ENCODE data around the gene TRPM1. TPM values are rescaled to one million over a fixed set of nuclear protein-coding genes. Genes with fewer than 3 reads are reported as not detected.

The TRPM1 gene
- total RNA-seq, 1 donor from 2014 or later = not detected

DNA sequence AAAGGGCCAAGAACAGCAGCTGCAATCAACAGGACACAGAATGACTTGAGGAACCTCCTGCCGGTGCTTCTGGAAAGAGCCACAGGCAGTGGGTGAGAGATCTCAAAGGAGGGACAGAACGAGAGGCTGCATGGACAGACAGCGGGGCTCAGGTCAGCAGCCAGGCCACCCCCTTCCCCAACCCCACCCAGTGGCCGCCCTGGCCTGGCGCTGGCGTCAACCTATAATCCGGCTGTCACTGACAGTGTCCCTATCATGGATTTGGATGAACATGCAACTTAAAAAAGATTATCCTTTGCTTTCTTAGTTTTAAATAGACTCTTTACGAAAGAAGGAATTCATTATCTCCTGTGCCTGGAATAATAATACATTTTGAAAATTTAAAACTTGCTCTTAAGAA, 54.1 kb downstream of the TRPM1 start:
- no peak for ATAC-seq (ENCODE audit: low read depth)
- ChIA-PET CTCF (no interaction called here), POLR2A (no interaction called here)
- Mint-ChIP-seq H3K27me3 (no peaks in the 10 kb centered on the region), H3K27ac (no peak overlapping the region), H3K36me3 (ENCODE audit: low read depth) (no peaks in the 10 kb centered on the region), H3K9me3 (no peaks in the 10 kb centered on the region), H3K4me3 (no peak overlapping the region), H3K4me1 (peaks cover 60% of the 10 kb centered on the region)
- DNase-seq = no peak
- intact Hi-C loops (cut with micrococcal nuclease) = loop anchor here (5.0 kb wide), 3 partner anchors 35 to 55 kb away; partner anchors contain the start of gene MTMR10
- TF ChIP-seq, protein P1, sequence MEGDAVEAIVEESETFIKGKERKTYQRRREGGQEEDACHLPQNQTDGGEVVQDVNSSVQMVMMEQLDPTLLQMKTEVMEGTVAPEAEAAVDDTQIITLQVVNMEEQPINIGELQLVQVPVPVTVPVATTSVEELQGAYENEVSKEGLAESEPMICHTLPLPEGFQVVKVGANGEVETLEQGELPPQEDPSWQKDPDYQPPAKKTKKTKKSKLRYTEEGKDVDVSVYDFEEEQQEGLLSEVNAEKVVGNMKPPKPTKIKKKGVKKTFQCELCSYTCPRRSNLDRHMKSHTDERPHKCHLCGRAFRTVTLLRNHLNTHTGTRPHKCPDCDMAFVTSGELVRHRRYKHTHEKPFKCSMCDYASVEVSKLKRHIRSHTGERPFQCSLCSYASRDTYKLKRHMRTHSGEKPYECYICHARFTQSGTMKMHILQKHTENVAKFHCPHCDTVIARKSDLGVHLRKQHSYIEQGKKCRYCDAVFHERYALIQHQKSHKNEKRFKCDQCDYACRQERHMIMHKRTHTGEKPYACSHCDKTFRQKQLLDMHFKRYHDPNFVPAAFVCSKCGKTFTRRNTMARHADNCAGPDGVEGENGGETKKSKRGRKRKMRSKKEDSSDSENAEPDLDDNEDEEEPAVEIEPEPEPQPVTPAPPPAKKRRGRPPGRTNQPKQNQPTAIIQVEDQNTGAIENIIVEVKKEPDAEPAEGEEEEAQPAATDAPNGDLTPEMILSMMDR (IDR thresholded peaks at IDR 0.05) = no peak

DNA sequence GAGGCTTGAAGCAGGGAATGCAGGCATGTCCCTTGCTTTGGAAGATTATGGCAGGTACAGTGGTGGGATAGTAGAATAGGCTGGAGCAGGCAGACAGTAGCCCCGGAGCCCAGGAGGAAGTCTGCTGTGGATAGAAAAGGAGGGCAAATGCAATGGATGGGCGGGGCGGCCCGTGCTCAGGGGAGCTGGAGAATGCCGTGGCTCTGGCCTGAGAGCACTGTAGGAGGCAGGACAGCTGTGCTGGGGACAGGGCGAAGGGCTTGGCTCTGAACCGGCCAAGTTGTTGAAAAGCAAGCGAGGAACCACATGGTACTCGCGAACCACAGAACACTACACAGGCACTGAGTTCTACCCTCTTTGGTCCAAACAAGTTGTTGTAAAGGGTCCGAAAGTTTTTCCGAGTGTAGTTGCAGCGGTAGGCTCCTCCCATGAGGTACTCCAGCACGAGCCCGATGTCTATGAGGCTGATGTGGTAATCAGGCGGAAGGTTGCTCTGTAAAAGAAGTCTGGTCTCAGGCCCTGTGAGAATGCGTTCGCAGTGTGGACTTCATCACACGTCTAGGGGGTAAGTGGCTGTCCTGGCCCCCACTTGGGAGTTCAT, 54.7 kb downstream of the TRPM1 start:
- ATAC-seq (ENCODE audit: low read depth) (no peak), DNase-seq (no peak)
- POLR2A ChIA-PET = no interaction called here
- Mint-ChIP-seq H3K4me3 (no peak overlapping the region), H3K9me3 (no peaks in the 10 kb centered on the region), H3K36me3 (ENCODE audit: low read depth) (no peaks in the 10 kb centered on the region), H3K27ac (peak overlapping the region; percentile 51), H3K4me1 (peaks cover 56% of the 10 kb centered on the region), H3K27me3 (no peaks in the 10 kb centered on the region)
- CTCF ChIA-PET = no interaction called here
- intact Hi-C loops (cut with micrococcal nuclease) = loop anchor here (5.0 kb wide), 3 partner anchors 35 to 55 kb away; partner anchors contain the start of gene MTMR10
- TF ChIP-seq, protein P1 (IDR thresholded peaks at IDR 0.05) = no peak

DNA sequence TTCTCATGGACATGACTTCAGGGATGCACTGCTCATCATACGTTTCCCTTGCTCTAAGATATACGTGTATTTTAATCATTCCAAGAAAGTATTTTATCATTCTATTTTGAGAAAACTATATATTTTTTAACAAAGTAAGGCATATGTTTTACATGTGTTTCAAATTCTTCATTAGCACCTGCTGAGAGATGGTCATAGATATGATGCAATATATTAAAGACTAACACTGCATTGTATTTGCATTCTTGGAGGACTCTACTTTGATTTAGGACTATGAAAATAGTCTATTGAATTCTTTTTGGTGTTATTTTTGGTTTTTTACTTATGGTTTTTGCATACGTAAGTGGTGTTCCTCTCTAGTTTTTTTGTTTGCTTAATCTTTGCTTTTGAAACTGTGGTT, 55.9 kb downstream of the TRPM1 start:
- ChIA-PET POLR2A (no interaction called here), CTCF (no interaction called here)
- H3K4me3 Mint-ChIP-seq = no peak overlapping the region
- no peaks in the 10 kb centered on the region for H3K9me3 Mint-ChIP-seq
- ATAC-seq (ENCODE audit: low read depth) (no peak), DNase-seq (no peak)
- no peak overlapping the region for H3K27ac Mint-ChIP-seq
- no peaks in the 10 kb centered on the region for H3K27me3 Mint-ChIP-seq
- no peaks in the 10 kb centered on the region for H3K36me3 Mint-ChIP-seq (ENCODE audit: low read depth)
- TF ChIP-seq, protein P1 (IDR thresholded peaks at IDR 0.05) = no peak
- intact Hi-C loops (cut with micrococcal nuclease) = loop anchor here (5.0 kb wide), 3 partner anchors 33 to 53 kb away; partner anchors contain the start of gene MTMR10
- H3K4me1 Mint-ChIP-seq = peaks cover 44% of the 10 kb centered on the region

DNA sequence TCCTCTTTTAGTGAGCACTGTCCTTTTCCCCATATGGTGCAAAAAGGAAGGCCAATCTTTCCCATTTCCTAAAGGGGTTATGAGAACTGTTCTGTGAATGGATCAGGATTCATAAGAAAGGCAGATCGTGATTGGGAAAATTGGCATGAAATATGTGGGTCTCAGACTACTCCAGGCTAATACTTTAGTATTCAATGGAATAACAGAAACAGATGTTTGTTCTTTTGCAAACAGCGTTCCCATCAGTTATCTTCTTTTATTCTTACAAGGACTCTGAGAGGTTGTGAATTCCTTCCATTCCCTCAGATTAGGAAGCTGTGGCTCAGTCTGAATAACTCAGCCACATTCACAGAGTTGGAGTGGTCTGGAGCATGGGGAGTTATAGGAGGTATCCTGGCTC, 58.8 kb downstream of the TRPM1 start:
- Mint-ChIP-seq H3K27ac (no peak overlapping the region), H3K9me3 (no peaks in the 10 kb centered on the region), H3K27me3 (no peaks in the 10 kb centered on the region), H3K4me3 (no peak overlapping the region), H3K4me1 (peaks cover 21% of the 10 kb centered on the region), H3K36me3 (ENCODE audit: low read depth) (no peaks in the 10 kb centered on the region)
- POLR2A ChIA-PET = no interaction called here
- ATAC-seq (ENCODE audit: low read depth) = no peak
- CTCF ChIA-PET = no interaction called here
- no peak for DNase-seq
- TF ChIP-seq, protein P1 (IDR thresholded peaks at IDR 0.05) = no peak
- intact Hi-C loops (cut with micrococcal nuclease) = no loop called here

DNA sequence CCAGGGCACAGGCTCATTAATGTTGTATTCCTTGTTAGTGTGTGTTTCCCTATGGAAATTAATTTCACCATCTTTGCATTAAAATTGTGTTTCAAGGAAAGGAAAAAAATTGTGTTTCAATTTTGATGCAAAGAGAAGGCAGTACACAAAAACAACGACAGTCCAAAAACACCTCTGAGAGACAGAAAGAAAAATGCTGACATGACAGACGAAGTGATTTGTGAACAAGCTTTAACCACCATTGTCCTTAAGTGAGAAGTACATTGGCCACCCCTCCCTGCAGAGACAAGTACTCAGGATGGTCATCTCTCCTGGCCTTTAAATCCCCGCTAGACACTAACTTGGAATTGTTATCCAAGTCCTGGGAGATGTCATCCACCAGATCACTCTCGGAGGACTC, 59.9 kb downstream of the TRPM1 start:
- DNase-seq (no peak), ATAC-seq (ENCODE audit: low read depth) (no peak)
- intact Hi-C loops (cut with micrococcal nuclease) = no loop called here
- Mint-ChIP-seq H3K27ac (no peak overlapping the region), H3K4me1 (peaks cover 12% of the 10 kb centered on the region), H3K27me3 (no peaks in the 10 kb centered on the region), H3K4me3 (no peak overlapping the region), H3K9me3 (no peaks in the 10 kb centered on the region), H3K36me3 (ENCODE audit: low read depth) (no peaks in the 10 kb centered on the region)
- TF ChIP-seq, protein P1 (IDR thresholded peaks at IDR 0.05) = no peak
- POLR2A ChIA-PET = no interaction called here
- CTCF ChIA-PET = no interaction called here
